ENCODE results near the gene FRS2. TPM values are rescaled to one million over a fixed set of nuclear protein-coding genes. Genes with fewer than 3 reads are reported as not detected.

The FRS2 gene
- total RNA-seq, 4 donors from 2014 or later: 52.0 to 79.0 (median 61.0) TPM

GRCh38 chr12:69483700-69484099, 13.5 kb downstream of the FRS2 start:
- no peak overlapping the region for H3K27ac ChIP-seq
- TF ChIP-seq, protein P1, sequence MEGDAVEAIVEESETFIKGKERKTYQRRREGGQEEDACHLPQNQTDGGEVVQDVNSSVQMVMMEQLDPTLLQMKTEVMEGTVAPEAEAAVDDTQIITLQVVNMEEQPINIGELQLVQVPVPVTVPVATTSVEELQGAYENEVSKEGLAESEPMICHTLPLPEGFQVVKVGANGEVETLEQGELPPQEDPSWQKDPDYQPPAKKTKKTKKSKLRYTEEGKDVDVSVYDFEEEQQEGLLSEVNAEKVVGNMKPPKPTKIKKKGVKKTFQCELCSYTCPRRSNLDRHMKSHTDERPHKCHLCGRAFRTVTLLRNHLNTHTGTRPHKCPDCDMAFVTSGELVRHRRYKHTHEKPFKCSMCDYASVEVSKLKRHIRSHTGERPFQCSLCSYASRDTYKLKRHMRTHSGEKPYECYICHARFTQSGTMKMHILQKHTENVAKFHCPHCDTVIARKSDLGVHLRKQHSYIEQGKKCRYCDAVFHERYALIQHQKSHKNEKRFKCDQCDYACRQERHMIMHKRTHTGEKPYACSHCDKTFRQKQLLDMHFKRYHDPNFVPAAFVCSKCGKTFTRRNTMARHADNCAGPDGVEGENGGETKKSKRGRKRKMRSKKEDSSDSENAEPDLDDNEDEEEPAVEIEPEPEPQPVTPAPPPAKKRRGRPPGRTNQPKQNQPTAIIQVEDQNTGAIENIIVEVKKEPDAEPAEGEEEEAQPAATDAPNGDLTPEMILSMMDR (IDR thresholded peaks at IDR 0.05): no peak
- no peak for TF ChIP-seq POLR2A (IDR thresholded peaks at IDR 0.05)
- no peak for DNase-seq
- H3K4me1 ChIP-seq: no peaks in the 10 kb centered on the region
- H3K9me3 ChIP-seq: no peaks in the 10 kb centered on the region
- H3K27me3 ChIP-seq: no peaks in the 10 kb centered on the region
- H3K36me3 ChIP-seq: no peaks in the 10 kb centered on the region
- 93 to 100% methylated on average over 1 of the region's 1 CpG for WGBS, 2 donors
- H3K4me3 ChIP-seq (replicated peaks in 1 of 3): no peak overlapping the region
- intact Hi-C loops (cut with DNase I): no loop called here

- Histone ChIP-seq H3K36me3 (no peaks in the 10 kb centered on the region), H3K9me3 (no peaks in the 10 kb centered on the region), H3K4me3 (replicated peaks in 1 of 3) (no peak overlapping the region), H3K27ac (no peak overlapping the region), H3K27me3 (no peaks in the 10 kb centered on the region), H3K4me1 (no peaks in the 10 kb centered on the region)
- WGBS, 2 donors: 59 to 60% methylated on average over 2 of the region's 2 CpGs
- TF ChIP-seq, protein P1 (IDR thresholded peaks at IDR 0.05): no peak
- TF ChIP-seq POLR2A (IDR thresholded peaks at IDR 0.05): no peak
- intact Hi-C loops (cut with DNase I): no loop called here
- no peak for DNase-seq
Observed at GRCh38 chr12:69484428-69484827, 14.2 kb downstream of the FRS2 start.

DNA sequence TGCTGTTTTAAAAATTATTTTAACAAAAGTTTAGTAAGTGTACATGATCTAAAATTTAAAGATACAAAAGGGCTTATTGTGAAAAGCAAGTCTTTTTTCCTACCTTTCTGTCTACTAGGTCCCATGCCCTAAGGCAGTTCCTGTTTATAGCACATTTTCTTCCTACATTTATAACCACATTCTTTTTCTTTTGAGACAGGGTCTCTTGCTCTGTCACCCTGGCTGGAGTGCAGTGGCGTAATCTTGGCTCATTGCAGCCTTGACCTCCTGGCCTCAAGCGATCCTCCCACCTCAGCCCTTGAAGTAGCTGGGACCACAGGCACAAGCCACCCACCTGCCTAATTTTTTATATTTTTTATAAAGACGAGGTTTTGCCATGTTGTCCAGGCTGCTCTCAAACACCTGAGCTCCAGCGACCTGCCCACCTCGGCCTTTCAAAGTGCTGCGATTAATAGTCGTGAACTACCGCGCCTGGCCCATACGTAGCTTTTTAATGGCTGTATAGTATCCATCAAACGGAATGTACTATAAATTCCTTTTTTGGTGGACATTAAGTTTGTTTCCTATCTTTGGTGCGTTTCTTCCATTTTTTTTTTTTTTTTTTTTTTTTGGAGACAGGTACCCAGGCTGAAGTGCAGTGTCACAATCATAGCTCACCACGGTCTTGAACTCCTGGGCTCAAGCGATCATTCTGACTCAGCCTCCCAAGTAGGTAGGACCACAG, 20.9 kb downstream of the FRS2 start:
- H3K27me3 ChIP-seq: no peaks in the 10 kb centered on the region
- 94 to 97% methylated on average over 14 of the region's 14 CpGs for WGBS, 2 donors
- H3K36me3 ChIP-seq: no peaks in the 10 kb centered on the region
- H3K27ac ChIP-seq: no peak overlapping the region
- no peaks in the 10 kb centered on the region for H3K9me3 ChIP-seq
- H3K4me1 ChIP-seq: peaks cover 0 to 2% of the 10 kb centered on the region in 2 donors
- DNase-seq: no peak
- intact Hi-C loops (cut with DNase I): no loop called here
- H3K4me3 ChIP-seq (replicated peaks in 1 of 3): no peak overlapping the region
- no peak for TF ChIP-seq POLR2A (IDR thresholded peaks at IDR 0.05)
- TF ChIP-seq, protein P1 (IDR thresholded peaks at IDR 0.05): no peak

DNA sequence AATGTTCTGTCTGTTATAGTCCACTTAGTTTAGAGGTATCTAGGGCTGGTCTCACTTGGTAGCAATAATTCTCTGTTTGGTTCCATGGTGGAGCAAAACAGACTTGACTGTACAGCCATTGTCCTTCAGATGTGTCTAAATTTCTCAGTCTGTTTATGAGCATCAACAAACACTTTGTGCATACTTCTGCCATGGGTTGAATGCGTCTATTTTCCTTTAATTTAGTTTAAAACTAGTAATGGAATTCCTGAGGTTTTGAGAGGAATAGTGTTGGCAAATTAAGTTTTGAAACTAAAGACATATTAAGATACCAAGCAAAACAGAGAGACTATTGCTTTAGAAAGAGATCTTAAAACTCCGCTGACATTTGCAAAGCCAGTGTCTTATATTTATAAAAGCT, 22.6 kb downstream of the FRS2 start:
- Histone ChIP-seq H3K27me3 (no peaks in the 10 kb centered on the region), H3K27ac (no peak overlapping the region), H3K36me3 (no peaks in the 10 kb centered on the region), H3K4me3 (replicated peaks in 1 of 3) (no peak overlapping the region), H3K4me1 (peaks cover 10 to 12% of the 10 kb centered on the region in 2 donors), H3K9me3 (no peaks in the 10 kb centered on the region)
- DNase-seq: no peak
- WGBS, 2 donors: 95 to 97% methylated on average over 2 of the region's 2 CpGs
- TF ChIP-seq, protein P1 (IDR thresholded peaks at IDR 0.05): no peak
- no peak for TF ChIP-seq POLR2A (IDR thresholded peaks at IDR 0.05)
- intact Hi-C loops (cut with DNase I): no loop called here

DNA sequence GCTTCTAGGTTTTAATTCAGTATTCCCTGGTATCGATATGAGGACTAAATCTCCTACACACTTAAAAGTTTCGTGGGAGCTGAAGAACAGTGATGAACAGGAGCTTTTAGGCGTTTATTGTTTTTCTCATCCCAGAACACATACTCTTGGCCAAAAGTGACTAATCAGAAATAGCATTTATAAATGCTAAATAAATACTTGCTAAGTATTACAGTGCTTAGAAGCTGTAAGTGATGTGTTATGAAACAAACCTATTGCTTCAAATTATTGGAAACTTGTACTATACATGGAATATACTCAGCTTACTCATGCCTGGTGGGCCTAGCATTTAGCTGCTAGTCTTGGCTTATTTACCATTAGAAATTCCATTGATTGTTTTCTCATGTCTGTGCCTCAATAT, 24.9 kb downstream of the FRS2 start:
- Histone ChIP-seq H3K27me3 (no peaks in the 10 kb centered on the region), H3K27ac (no peak overlapping the region), H3K4me3 (replicated peaks in 1 of 3) (no peak overlapping the region), H3K4me1 (peaks cover 20 to 22% of the 10 kb centered on the region in 2 donors), H3K36me3 (no peaks in the 10 kb centered on the region), H3K9me3 (no peaks in the 10 kb centered on the region)
- 76 to 78% methylated on average over 3 of the region's 3 CpGs for WGBS, 2 donors
- DNase-seq: no peak
- no peak for TF ChIP-seq POLR2A (IDR thresholded peaks at IDR 0.05)
- TF ChIP-seq, protein P1 (IDR thresholded peaks at IDR 0.05): no peak
- intact Hi-C loops (cut with DNase I): no loop called here
